Measurements from ENCODE around the gene GP1BA.

DNA sequence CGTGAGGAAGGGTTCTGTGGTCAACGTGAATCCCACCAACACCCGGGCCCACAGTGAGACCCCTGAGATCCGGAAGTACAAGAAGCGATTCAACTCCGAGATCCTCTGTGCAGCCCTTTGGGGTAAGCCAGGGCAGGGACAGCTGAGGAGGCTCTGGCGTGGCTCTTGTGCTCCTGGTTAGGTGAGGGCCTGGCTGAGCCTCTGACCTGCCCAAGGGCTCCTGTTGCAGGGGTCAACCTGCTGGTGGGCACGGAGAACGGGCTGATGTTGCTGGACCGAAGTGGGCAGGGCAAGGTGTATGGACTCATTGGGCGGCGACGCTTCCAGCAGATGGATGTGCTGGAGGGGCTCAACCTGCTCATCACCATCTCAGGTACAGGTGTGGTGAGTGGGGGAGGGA lies 37.0 kb upstream of the GP1BA start:
- no peak for TF ChIP-seq CTCF (conservative IDR thresholded peaks at IDR 0.05 in 1 of 2, IDR thresholded peaks at IDR 0.05 in 1 of 2; ENCODE audit: low read depth in 1 of 2, low read length in 2 of 2)
- no peak for TF ChIP-seq EZH2 (IDR thresholded peaks at IDR 0.05; ENCODE audit: low read length, missing control alignments)
